Measurements from ENCODE around the gene STK4. TPM values are rescaled to one million over a fixed set of nuclear protein-coding genes. Genes with fewer than 3 reads are reported as not detected.

STK4 gene
- total RNA-seq, 4 donors from 2014 or later, result 9.0 to 43.6 (median 29.6) TPM

DNA sequence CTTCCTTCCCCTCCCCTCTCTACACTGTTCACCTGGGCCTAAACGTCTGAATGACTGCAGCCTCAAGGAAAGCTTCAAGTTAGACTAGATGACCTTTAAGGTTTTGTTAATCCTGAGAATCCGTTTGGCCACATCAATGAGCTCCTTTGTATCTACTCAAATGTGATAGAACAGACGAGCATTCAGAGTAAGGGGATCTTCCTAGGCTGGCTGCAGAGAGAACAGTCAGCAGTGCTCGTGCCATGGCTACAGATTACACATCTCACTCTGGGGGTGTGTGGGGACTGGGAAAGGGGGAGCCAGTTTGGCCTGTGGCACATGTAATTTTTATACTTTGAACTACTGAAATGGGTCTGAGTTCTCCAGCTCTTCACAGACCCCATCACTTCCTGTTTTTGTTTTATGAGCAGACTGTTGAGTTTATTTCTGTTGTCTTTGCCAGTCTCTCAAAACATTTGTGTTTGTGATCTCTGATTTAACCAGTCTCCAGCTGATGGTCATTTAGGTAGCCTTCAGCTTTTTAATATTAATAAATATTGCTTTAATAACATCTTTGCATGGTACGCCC, 83.7 kb downstream of the STK4 start:
- intact Hi-C loops (cut with DNase I; ENCODE audit: low total_unique reads), result no loop called here
- Histone ChIP-seq H3K4me1 (peaks cover 0 to 3% of the 10 kb centered on the region in 2 donors), H3K27me3 (no peaks in the 10 kb centered on the region), H3K27ac (no peak overlapping the region), H3K9me3 (no peaks in the 10 kb centered on the region), H3K36me3 (no peaks in the 10 kb centered on the region), H3K4me3 (no peak overlapping the region)
- TF ChIP-seq POLR2A (IDR thresholded peaks at IDR 0.05), result no peak
- TF ChIP-seq, protein P1, sequence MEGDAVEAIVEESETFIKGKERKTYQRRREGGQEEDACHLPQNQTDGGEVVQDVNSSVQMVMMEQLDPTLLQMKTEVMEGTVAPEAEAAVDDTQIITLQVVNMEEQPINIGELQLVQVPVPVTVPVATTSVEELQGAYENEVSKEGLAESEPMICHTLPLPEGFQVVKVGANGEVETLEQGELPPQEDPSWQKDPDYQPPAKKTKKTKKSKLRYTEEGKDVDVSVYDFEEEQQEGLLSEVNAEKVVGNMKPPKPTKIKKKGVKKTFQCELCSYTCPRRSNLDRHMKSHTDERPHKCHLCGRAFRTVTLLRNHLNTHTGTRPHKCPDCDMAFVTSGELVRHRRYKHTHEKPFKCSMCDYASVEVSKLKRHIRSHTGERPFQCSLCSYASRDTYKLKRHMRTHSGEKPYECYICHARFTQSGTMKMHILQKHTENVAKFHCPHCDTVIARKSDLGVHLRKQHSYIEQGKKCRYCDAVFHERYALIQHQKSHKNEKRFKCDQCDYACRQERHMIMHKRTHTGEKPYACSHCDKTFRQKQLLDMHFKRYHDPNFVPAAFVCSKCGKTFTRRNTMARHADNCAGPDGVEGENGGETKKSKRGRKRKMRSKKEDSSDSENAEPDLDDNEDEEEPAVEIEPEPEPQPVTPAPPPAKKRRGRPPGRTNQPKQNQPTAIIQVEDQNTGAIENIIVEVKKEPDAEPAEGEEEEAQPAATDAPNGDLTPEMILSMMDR (IDR thresholded peaks at IDR 0.05), result no peak
- no peak for DNase-seq

DNA sequence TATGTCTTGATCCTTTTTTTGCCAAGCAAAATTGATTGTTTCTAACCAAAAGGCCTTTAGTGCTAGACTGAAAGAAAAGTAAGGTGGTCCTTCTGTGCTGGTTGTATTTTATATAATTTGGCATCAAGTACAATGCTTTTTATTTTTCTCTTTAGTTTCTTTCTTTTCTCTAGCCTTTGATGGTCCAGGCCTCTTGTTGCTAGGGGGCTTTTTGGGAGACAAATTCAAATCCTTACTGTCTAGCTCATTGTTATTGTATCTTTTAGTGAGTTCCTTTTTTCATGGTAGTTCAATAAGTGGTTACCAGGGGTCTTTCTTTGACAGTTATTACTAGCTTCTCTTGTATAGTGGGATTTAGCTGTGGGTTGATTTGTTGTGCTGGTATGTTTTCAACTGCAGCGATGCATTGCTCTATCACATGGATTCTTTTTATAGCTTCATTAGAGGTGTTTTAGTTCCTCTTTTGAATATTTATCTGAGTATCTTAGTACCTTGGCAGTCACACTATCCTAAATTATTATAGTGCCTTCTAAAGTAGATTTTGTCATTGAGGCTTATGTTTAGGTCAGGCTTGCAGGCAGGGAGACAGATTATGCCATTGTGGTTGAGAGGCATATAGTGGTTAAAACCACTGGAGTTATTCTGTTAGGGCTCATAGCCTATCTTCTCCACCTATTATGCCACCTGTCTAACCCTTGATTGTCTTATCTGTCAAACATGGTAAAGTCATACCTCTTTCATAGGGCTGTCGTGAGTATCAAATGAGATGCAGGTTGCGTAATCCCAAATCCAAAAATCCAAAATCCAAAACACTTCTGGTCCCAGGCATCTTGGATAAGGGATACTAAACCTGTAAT, 85.1 kb downstream of the STK4 start:
- intact Hi-C loops (cut with DNase I; ENCODE audit: low total_unique reads), result no loop called here
- no peaks in the 10 kb centered on the region for H3K9me3 ChIP-seq
- no peaks in the 10 kb centered on the region for H3K27me3 ChIP-seq
- H3K4me1 ChIP-seq, result peaks cover 0 to 3% of the 10 kb centered on the region in 2 donors
- TF ChIP-seq, protein P1 (IDR thresholded peaks at IDR 0.05), result no peak
- TF ChIP-seq POLR2A (IDR thresholded peaks at IDR 0.05), result no peak
- no peaks in the 10 kb centered on the region for H3K36me3 ChIP-seq
- no peak overlapping the region for H3K4me3 ChIP-seq
- no peak overlapping the region for H3K27ac ChIP-seq
- no peak for DNase-seq

GRCh38 chr20:45052698-45053429, 86.6 kb downstream of the STK4 start:
- no peak for DNase-seq
- peaks cover 0 to 3% of the 10 kb centered on the region in 2 donors for H3K4me1 ChIP-seq
- no peaks in the 10 kb centered on the region for H3K9me3 ChIP-seq
- no peak overlapping the region for H3K27ac ChIP-seq
- H3K36me3 ChIP-seq, result no peaks in the 10 kb centered on the region
- intact Hi-C loops (cut with DNase I; ENCODE audit: low total_unique reads), result no loop called here
- H3K4me3 ChIP-seq, result no peak overlapping the region
- TF ChIP-seq POLR2A (IDR thresholded peaks at IDR 0.05), result no peak
- TF ChIP-seq, protein P1 (IDR thresholded peaks at IDR 0.05), result no peak
- no peaks in the 10 kb centered on the region for H3K27me3 ChIP-seq

GRCh38 chr20:45053430-45054351, 87.4 kb downstream of the STK4 start:
- Histone ChIP-seq H3K4me3 (no peak overlapping the region), H3K36me3 (no peaks in the 10 kb centered on the region), H3K27ac (no peak overlapping the region), H3K9me3 (no peaks in the 10 kb centered on the region), H3K27me3 (no peaks in the 10 kb centered on the region), H3K4me1 (peaks cover 0 to 3% of the 10 kb centered on the region in 2 donors)
- DNase-seq, result no peak
- TF ChIP-seq, protein P1 (IDR thresholded peaks at IDR 0.05), result no peak
- TF ChIP-seq POLR2A (IDR thresholded peaks at IDR 0.05), result no peak
- intact Hi-C loops (cut with DNase I; ENCODE audit: low total_unique reads), result no loop called here
